Activated CD8-positive, alpha-beta memory T cell treated with anti-CD3 and anti-CD28 coated beads, Interleukin-2, amount 10 ng/mL, durations not matched to agents 7 days and 5 days (primary cell): ENCODE data around the gene FREM2. TPM values are rescaled to one million over a fixed set of nuclear protein-coding genes. Genes with fewer than 3 reads are reported as not detected.

ENCODE experiments used
- ATAC-seq: fragments of 150-1000 bp; cut with Tn5 transposase; one replicate; pipeline ENCODE4 v1.10.0; 2021; ENCODE audit warnings: moderate library complexity
- CTCF ChIA-PET: fragments of 350-600 bp; sonication (Branson Sonifier 250); formaldehyde crosslinking; loops from one replicate; lab custom pipeline; 2021; ENCODE audit warnings: antibody characterized with exemption; lab: Charles Lee
- DNase-seq: peaks from one replicate; pipeline ENCODE4 v3.0.0-alpha.2; 2020
- H3K27ac Mint-ChIP-seq: one replicate; pipeline ENCODE4 v1.8.0; 2021; ENCODE audit warnings: mild to moderate bottlenecking, mixed read lengths
- H3K27me3 Mint-ChIP-seq: one replicate; pipeline ENCODE4 v1.8.0; 2021; ENCODE audit warnings: mixed read lengths
- H3K36me3 Mint-ChIP-seq: one replicate; pipeline ENCODE4 v1.8.0; 2021; ENCODE audit warnings: mild to moderate bottlenecking, mixed read lengths
- H3K4me1 Mint-ChIP-seq: one replicate; pipeline ENCODE4 v1.8.0; 2021; ENCODE audit warnings: mixed read lengths
- H3K4me3 Mint-ChIP-seq: one replicate; pipeline ENCODE4 v1.8.0; 2021; ENCODE audit warnings: mild to moderate bottlenecking, moderate library complexity, mixed read lengths
- H3K9me3 Mint-ChIP-seq: one replicate; pipeline ENCODE4 v1.8.0; 2022; ENCODE audit warnings: low read depth, mixed read lengths
- total RNA-seq, 2 experiments: library from RNA; stranded (reverse); gene quantifications; one replicate each; pipeline ENCODE4 v1.2.3, GENCODE V29; 2021

FREM2 gene
- total RNA-seq, 2 experiments from 2014 or later: 0.23 TPM; not detected in 1

GRCh38 chr13:38849315-38849714 is 162.4 kb downstream of the FREM2 start:
- Mint-ChIP-seq H3K36me3 (no peaks in the 10 kb centered on the region), H3K9me3 (no peaks in the 10 kb centered on the region), H3K27me3 (peaks cover 2% of the 10 kb centered on the region), H3K4me1 (no peaks in the 10 kb centered on the region), H3K27ac (no peak overlapping the region), H3K4me3 (no peak overlapping the region)
- CTCF ChIA-PET: no interaction called here
- no peak for DNase-seq
- ATAC-seq: no peak

GRCh38 chr13:38850868-38851626 is 164.2 kb downstream of the FREM2 start:
- ATAC-seq: no peak
- H3K4me3 Mint-ChIP-seq: no peak overlapping the region

GRCh38 chr13:38854226-38854625 is 167.3 kb downstream of the FREM2 start:
- Mint-ChIP-seq H3K27me3 (no peaks in the 10 kb centered on the region), H3K4me3 (no peak overlapping the region), H3K9me3 (no peaks in the 10 kb centered on the region), H3K36me3 (no peaks in the 10 kb centered on the region), H3K27ac (no peak overlapping the region), H3K4me1 (peaks cover 2% of the 10 kb centered on the region)
- DNase-seq (no peak), ATAC-seq (no peak)
- CTCF ChIA-PET: no interaction called here

More at GRCh38 chr13:38850868-38851626, 164.2 kb downstream of the FREM2 start:
- no peaks in the 10 kb centered on the region for H3K27me3 Mint-ChIP-seq
- H3K27ac Mint-ChIP-seq: no peak overlapping the region
- peaks cover 1% of the 10 kb centered on the region for H3K4me1 Mint-ChIP-seq
- DNase-seq: no peak
- H3K36me3 Mint-ChIP-seq: no peaks in the 10 kb centered on the region
- CTCF ChIA-PET: no interaction called here
- H3K9me3 Mint-ChIP-seq: no peaks in the 10 kb centered on the region

- ATAC-seq (no peak), DNase-seq (no peak)
- no peaks in the 10 kb centered on the region for H3K27me3 Mint-ChIP-seq
- CTCF ChIA-PET: no interaction called here
- no peak overlapping the region for H3K27ac Mint-ChIP-seq
- H3K4me3 Mint-ChIP-seq: no peak overlapping the region
- H3K4me1 Mint-ChIP-seq: peaks cover 2% of the 10 kb centered on the region
- no peaks in the 10 kb centered on the region for H3K9me3 Mint-ChIP-seq
- H3K36me3 Mint-ChIP-seq: no peaks in the 10 kb centered on the region
These were observed 169.2 kb downstream of the FREM2 start for GRCh38 chr13:38856065-38856464.

GRCh38 chr13:38862443-38862842 is 175.6 kb downstream of the FREM2 start:
- peaks cover 4% of the 10 kb centered on the region for H3K27me3 Mint-ChIP-seq
- no peaks in the 10 kb centered on the region for H3K9me3 Mint-ChIP-seq
- no peak for ATAC-seq
- H3K4me3 Mint-ChIP-seq: no peak overlapping the region
- no peaks in the 10 kb centered on the region for H3K4me1 Mint-ChIP-seq
- no peak for DNase-seq
- no peak overlapping the region for H3K27ac Mint-ChIP-seq
- no peaks in the 10 kb centered on the region for H3K36me3 Mint-ChIP-seq
- CTCF ChIA-PET: no interaction called here

GRCh38 chr13:38863536-38863935 is 176.7 kb downstream of the FREM2 start:
- no peak overlapping the region for H3K4me3 Mint-ChIP-seq
- peaks cover 4% of the 10 kb centered on the region for H3K27me3 Mint-ChIP-seq
- H3K9me3 Mint-ChIP-seq: no peaks in the 10 kb centered on the region
- no peak for DNase-seq
- CTCF ChIA-PET: no interaction called here
- H3K36me3 Mint-ChIP-seq: no peaks in the 10 kb centered on the region
- ATAC-seq: no peak
- H3K27ac Mint-ChIP-seq: no peak overlapping the region
- H3K4me1 Mint-ChIP-seq: no peaks in the 10 kb centered on the region

GRCh38 chr13:38866649-38867048 is 179.8 kb downstream of the FREM2 start:
- no peak for ATAC-seq
- Mint-ChIP-seq H3K9me3 (no peaks in the 10 kb centered on the region), H3K4me1 (no peaks in the 10 kb centered on the region)

GRCh38 chr13:38868399-38868798 is 181.5 kb downstream of the FREM2 start:
- H3K27ac Mint-ChIP-seq: no peak overlapping the region

More at GRCh38 chr13:38866649-38867048, 179.8 kb downstream of the FREM2 start:
- no peak for DNase-seq
- CTCF ChIA-PET: no interaction called here
- H3K4me3 Mint-ChIP-seq: no peak overlapping the region
- H3K27ac Mint-ChIP-seq: no peak overlapping the region
- no peaks in the 10 kb centered on the region for H3K36me3 Mint-ChIP-seq
- peaks cover 7% of the 10 kb centered on the region for H3K27me3 Mint-ChIP-seq

GRCh38 chr13:38868870-38869269 is 182.0 kb downstream of the FREM2 start:
- no peak overlapping the region for H3K27ac Mint-ChIP-seq
- no peak overlapping the region for H3K4me3 Mint-ChIP-seq
- CTCF ChIA-PET: no interaction called here
- H3K36me3 Mint-ChIP-seq: no peaks in the 10 kb centered on the region
- no peak for DNase-seq
- H3K9me3 Mint-ChIP-seq: no peaks in the 10 kb centered on the region
- peaks cover 16% of the 10 kb centered on the region for H3K27me3 Mint-ChIP-seq
- H3K4me1 Mint-ChIP-seq: peaks cover 1% of the 10 kb centered on the region
- no peak for ATAC-seq

More at GRCh38 chr13:38868399-38868798, 181.5 kb downstream of the FREM2 start:
- CTCF ChIA-PET: no interaction called here
- no peaks in the 10 kb centered on the region for H3K36me3 Mint-ChIP-seq
- ATAC-seq (no peak), DNase-seq (no peak)
- H3K4me1 Mint-ChIP-seq: peaks cover 1% of the 10 kb centered on the region
- H3K27me3 Mint-ChIP-seq: peaks cover 12% of the 10 kb centered on the region
- no peak overlapping the region for H3K4me3 Mint-ChIP-seq
- no peaks in the 10 kb centered on the region for H3K9me3 Mint-ChIP-seq

GRCh38 chr13:38871275-38871674 is 184.4 kb downstream of the FREM2 start:
- no peak overlapping the region for H3K4me3 Mint-ChIP-seq
- DNase-seq (no peak), ATAC-seq (no peak)
- H3K27ac Mint-ChIP-seq: no peak overlapping the region
- no peaks in the 10 kb centered on the region for H3K36me3 Mint-ChIP-seq
- H3K9me3 Mint-ChIP-seq: no peaks in the 10 kb centered on the region
- H3K4me1 Mint-ChIP-seq: peaks cover 1% of the 10 kb centered on the region
- CTCF ChIA-PET: no interaction called here
- peaks cover 12% of the 10 kb centered on the region for H3K27me3 Mint-ChIP-seq

GRCh38 chr13:38872693-38873092 is 185.8 kb downstream of the FREM2 start:
- no peak overlapping the region for H3K4me3 Mint-ChIP-seq
- H3K9me3 Mint-ChIP-seq: no peaks in the 10 kb centered on the region
- no peak overlapping the region for H3K27ac Mint-ChIP-seq
- CTCF ChIA-PET: interaction anchor here (1.1 kb wide), 1 partner anchor 186 kb away, joined by 5 read pairs; no protein-coding TSS in a partner anchor
- DNase-seq: peak; percentile 58
- H3K27me3 Mint-ChIP-seq: peaks cover 12% of the 10 kb centered on the region
- no peak for ATAC-seq
- no peaks in the 10 kb centered on the region for H3K36me3 Mint-ChIP-seq
- peaks cover 1% of the 10 kb centered on the region for H3K4me1 Mint-ChIP-seq

GRCh38 chr13:38875186-38875875 is 188.5 kb downstream of the FREM2 start:
- Mint-ChIP-seq H3K4me3 (no peak overlapping the region), H3K4me1 (peaks cover 1% of the 10 kb centered on the region), H3K36me3 (no peaks in the 10 kb centered on the region), H3K9me3 (no peaks in the 10 kb centered on the region), H3K27me3 (peaks cover 9% of the 10 kb centered on the region), H3K27ac (no peak overlapping the region)
- ATAC-seq: no peak
- CTCF ChIA-PET: interaction anchor here (0.9 kb wide), 1 partner anchor 10 kb away, joined by 3 read pairs; no protein-coding TSS in a partner anchor
- DNase-seq: no peak

- CTCF ChIA-PET: no interaction called here
- Mint-ChIP-seq H3K4me3 (no peak overlapping the region), H3K27me3 (no peaks in the 10 kb centered on the region)
These were observed 192.4 kb downstream of the FREM2 start for GRCh38 chr13:38879278-38879677.

GRCh38 chr13:38879786-38880185 is 192.9 kb downstream of the FREM2 start:
- peaks cover 2% of the 10 kb centered on the region for H3K4me1 Mint-ChIP-seq
- no peaks in the 10 kb centered on the region for H3K36me3 Mint-ChIP-seq
- ATAC-seq: no peak
- H3K4me3 Mint-ChIP-seq: no peak overlapping the region
- CTCF ChIA-PET: no interaction called here
- no peak overlapping the region for H3K27ac Mint-ChIP-seq
- no peak for DNase-seq
- H3K9me3 Mint-ChIP-seq: no peaks in the 10 kb centered on the region
- H3K27me3 Mint-ChIP-seq: peaks cover 3% of the 10 kb centered on the region

More at GRCh38 chr13:38879278-38879677, 192.4 kb downstream of the FREM2 start:
- Mint-ChIP-seq H3K36me3 (no peaks in the 10 kb centered on the region), H3K27ac (no peak overlapping the region), H3K9me3 (no peaks in the 10 kb centered on the region), H3K4me1 (no peaks in the 10 kb centered on the region)
- ATAC-seq (no peak), DNase-seq (no peak)
